ENCODE measurements around the gene MPV17. TPM values are rescaled to one million over a fixed set of nuclear protein-coding genes. Genes with fewer than 3 reads are reported as not detected.

MPV17 gene
- total and polyA plus RNA-seq, 9 of the 15 experiments (the other 6 are each of a cell fraction or from before 2014, with no cell fraction given) = 54.7 to 140 (median 70.2) TPM

GRCh38 chr2:27356382-27357181 lies 33.7 kb upstream of the MPV17 start, which contains the start of gene GTF3C2 (continued):
- TF ChIP-seq MGA (IDR thresholded peaks at IDR 0.05) (peak; percentile 94), BRF2 (IDR thresholded peaks at IDR 0.05; ENCODE audit: borderline replicate concordance, insufficient read depth, insufficient read length) (no peak), SP1 (CRISPR knock-in tag; IDR thresholded peaks at IDR 0.05) (peak; percentile 76), ZFX (CRISPR knock-in tag; IDR thresholded peaks at IDR 0.05) (peak; percentile 97), BCL6 (CRISPR knock-in tag; IDR thresholded peaks at IDR 0.05) (no peak), HDAC6 (IDR thresholded peaks at IDR 0.05; ENCODE audit: low read depth, low read length) (no peak), CREM (IDR thresholded peaks at IDR 0.05; ENCODE audit: low read depth) (peak; percentile 98), FOXM1 (IDR thresholded peaks at IDR 0.05; ENCODE audit: low read depth) (no peak; the same call in 1 of the 2 replicates), FOXM1 (CRISPR knock-in tag; IDR thresholded peaks at IDR 0.05; ENCODE audit: low read depth) (no peak), TCF7L2 (IDR thresholded peaks at IDR 0.05; ENCODE audit: low read depth, low read length) (no peak), LARP7 (IDR thresholded peaks at IDR 0.05) (no peak), FOXA1 (IDR thresholded peaks at IDR 0.05; ENCODE audit: borderline replicate concordance) (no peak), ZNF239 (CRISPR knock-in tag; IDR thresholded peaks at IDR 0.05) (no peak), HNRNPL (IDR thresholded peaks at IDR 0.05; ENCODE audit: low read depth, low read length) (no peak), DNMT1 (IDR thresholded peaks at IDR 0.05) (no peak), CREB1 (IDR thresholded peaks at IDR 0.05) (peak; percentile 97), CREB1 (CRISPR knock-in tag; IDR thresholded peaks at IDR 0.05) (peak; percentile 97), RHOXF2B (CRISPR knock-in tag; conservative IDR thresholded peaks at IDR 0.05) (no peak)

All from K562 (cell line).